Lung (tissue), 12 donors: ENCODE results near the gene LRRFIP2. TPM values are rescaled to one million over a fixed set of nuclear protein-coding genes. Genes with fewer than 3 reads are reported as not detected.

Experiments
- ATAC-seq: fragments of 200-7000 bp; cut with Tn5 transposase; one replicate; pipeline ENCODE4 v1.9.1; 2020; ENCODE audit warnings: moderate number of reproducible peaks; ENCODE audit not compliant: insufficient read depth, low FRiP score
- DNase-seq, 3 donors: peaks; one replicate each; pipeline ENCODE4 v3.0.0-alpha.2; 2013 to 2017
- H3K27ac ChIP-seq, 2 donors: one replicate each; pipeline ENCODE4 v1.5.1; 2013; ENCODE audit warnings: mild to moderate bottlenecking in 2 of 2, moderate library complexity in 2 of 2, control low read depth in 1 of 2, inconsistent platforms in 1 of 2, low read depth in 1 of 2, low read length in 1 of 2
- H3K27me3 ChIP-seq, 3 donors: one replicate each; pipeline ENCODE4 v1.5.1; 2013; ENCODE audit warnings: low read length in 2 of 3; ENCODE audit not compliant: control insufficient read depth in 3 of 3, insufficient read depth in 3 of 3
- H3K36me3 ChIP-seq, 4 donors: one replicate each; pipeline ENCODE4 v1.5.1; 2013; ENCODE audit warnings: low read length in 4 of 4, mild to moderate bottlenecking in 1 of 4, moderate library complexity in 1 of 4; ENCODE audit not compliant: control insufficient read depth in 4 of 4, insufficient read depth in 4 of 4
- H3K4me1 ChIP-seq, 5 donors: one replicate each; pipeline ENCODE4 v1.5.1; 2013; ENCODE audit warnings: low read length in 5 of 5, mild to moderate bottlenecking in 2 of 5, moderate library complexity in 1 of 5; ENCODE audit not compliant: control insufficient read depth in 5 of 5, insufficient read depth in 5 of 5
- H3K4me3 ChIP-seq: one replicate; pipeline ENCODE4 v1.5.1; 2013; ENCODE audit warnings: mild to moderate bottlenecking, control low read depth, moderate library complexity
- H3K9ac ChIP-seq, 2 donors: one replicate each; pipeline ENCODE4 v1.5.1; 2013; ENCODE audit warnings: low read length in 2 of 2, control low read depth in 1 of 2; ENCODE audit not compliant: insufficient read depth in 1 of 2
- H3K9me3 ChIP-seq, 4 donors: one replicate each; pipeline ENCODE4 v1.5.1; 2013; ENCODE audit warnings: low read length in 3 of 4, mild to moderate bottlenecking in 1 of 4, moderate library complexity in 1 of 4; ENCODE audit not compliant: control insufficient read depth in 4 of 4, insufficient read depth in 3 of 4
- WGBS, 2 donors: extraction: QIAGEN DNeasy Blood & Tissue Kit; methylation state at CpG; one replicate each; pipeline ENCODE4 v1.1.7; 2013; 5-methylcytosine and 5-hydroxymethylcytosine counted together
- polyA plus RNA-seq, 2 donors: library from polyadenylated mRNA; stranded (reverse); fragments of 200-250 nt; gene quantifications; one replicate each; pipeline ENCODE4 v1.2.1, GENCODE V29; 2013
- total RNA-seq, 2 donors: library from RNA; depleted of rRNA in 1 of 2; stranded (reverse); fragments of >200 nt in 1 of 2; gene quantifications; one replicate each; pipeline ENCODE4 v1.2.1, GENCODE V29; 2014 to 2021
- TF ChIP-seq, protein P1 (sequence below): IDR thresholded peaks from 2 replicates; pipeline ENCODE4 v1.5.1; 2012; ENCODE audit warnings: mild to moderate bottlenecking; ENCODE audit errors: control extremely low read depth, extremely low read depth
- donor health status: control.
- donor health status: control.
- donor health status: Bipolar disorder and iron deficiency.
- donor health status: healthy.
- donor health status: DM: yes; HTN: yes; CAD: no.

The LRRFIP2 gene
- total and polyA plus RNA-seq, 4 donors = 24.8 to 106 (median 44.6) TPM

DNA sequence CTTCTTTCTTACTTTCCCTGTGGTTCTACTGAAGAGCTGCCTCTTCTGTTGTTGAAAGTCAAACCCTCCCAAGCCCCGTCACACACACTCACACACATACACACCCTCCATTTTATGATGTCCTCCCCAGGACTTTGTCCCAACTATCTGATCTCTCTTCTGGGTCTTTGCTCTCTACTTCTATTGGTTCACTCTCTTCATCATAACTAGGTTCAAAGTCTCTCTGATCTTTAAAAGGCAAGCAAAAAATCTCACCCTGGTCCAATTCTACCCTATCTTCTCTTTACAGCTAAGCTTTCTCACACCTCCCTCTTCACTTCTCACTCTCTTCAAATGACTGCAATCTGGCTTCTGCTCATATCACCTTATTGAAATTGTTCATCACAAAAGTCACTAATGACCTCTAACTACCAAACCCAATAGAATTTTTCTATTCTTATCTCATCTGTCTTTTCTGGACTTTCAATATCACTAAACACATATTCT lies 34.8 kb downstream of the LRRFIP2 start:
- H3K4me3 ChIP-seq = no peak overlapping the region
- H3K36me3 ChIP-seq = peaks cover 4 to 20% (median 12%) of the 10 kb centered on the region in 4 donors
- peaks cover 4 to 16% (median 8%) of the 10 kb centered on the region in 5 donors for H3K4me1 ChIP-seq
- TF ChIP-seq, protein P1, sequence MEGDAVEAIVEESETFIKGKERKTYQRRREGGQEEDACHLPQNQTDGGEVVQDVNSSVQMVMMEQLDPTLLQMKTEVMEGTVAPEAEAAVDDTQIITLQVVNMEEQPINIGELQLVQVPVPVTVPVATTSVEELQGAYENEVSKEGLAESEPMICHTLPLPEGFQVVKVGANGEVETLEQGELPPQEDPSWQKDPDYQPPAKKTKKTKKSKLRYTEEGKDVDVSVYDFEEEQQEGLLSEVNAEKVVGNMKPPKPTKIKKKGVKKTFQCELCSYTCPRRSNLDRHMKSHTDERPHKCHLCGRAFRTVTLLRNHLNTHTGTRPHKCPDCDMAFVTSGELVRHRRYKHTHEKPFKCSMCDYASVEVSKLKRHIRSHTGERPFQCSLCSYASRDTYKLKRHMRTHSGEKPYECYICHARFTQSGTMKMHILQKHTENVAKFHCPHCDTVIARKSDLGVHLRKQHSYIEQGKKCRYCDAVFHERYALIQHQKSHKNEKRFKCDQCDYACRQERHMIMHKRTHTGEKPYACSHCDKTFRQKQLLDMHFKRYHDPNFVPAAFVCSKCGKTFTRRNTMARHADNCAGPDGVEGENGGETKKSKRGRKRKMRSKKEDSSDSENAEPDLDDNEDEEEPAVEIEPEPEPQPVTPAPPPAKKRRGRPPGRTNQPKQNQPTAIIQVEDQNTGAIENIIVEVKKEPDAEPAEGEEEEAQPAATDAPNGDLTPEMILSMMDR = no peak
- H3K27ac ChIP-seq = no peak overlapping the region
- WGBS, 2 donors = 89 to 100% methylated on average over 1 of the region's 1 CpG
- no peaks in the 10 kb centered on the region for H3K9me3 ChIP-seq
- no peak for ATAC-seq
- peak in 2 of 3 donors; percentile 41 to 56 for DNase-seq
- H3K27me3 ChIP-seq = no peaks in the 10 kb centered on the region
- H3K9ac ChIP-seq = no peak overlapping the region

DNA sequence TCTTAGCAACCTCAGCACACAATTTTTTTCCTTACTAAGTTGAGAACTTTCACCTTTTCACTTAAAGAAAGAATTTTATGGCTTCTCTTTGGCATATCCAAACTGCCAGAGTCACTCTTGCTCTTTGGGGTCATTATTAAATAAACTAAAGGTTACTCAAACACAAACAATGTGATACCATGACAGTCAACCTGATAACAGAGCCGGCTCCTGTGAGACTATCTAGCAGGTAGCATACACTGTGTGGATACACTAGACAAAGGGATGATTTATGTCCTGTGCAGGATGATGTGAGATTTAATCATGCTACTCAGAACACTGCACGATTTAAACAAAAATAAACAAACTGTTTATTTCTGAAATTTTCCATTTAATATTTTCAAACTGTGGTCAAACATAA lies 35.6 kb downstream of the LRRFIP2 start:
- ATAC-seq (no peak), DNase-seq (no peak)
- WGBS, 2 donors = 38 to 52% methylated on average over 2 of the region's 2 CpGs
- H3K4me3 ChIP-seq = no peak overlapping the region
- TF ChIP-seq, protein P1 = no peak
- H3K27ac ChIP-seq = no peak overlapping the region
- peaks cover 2 to 14% (median 6%) of the 10 kb centered on the region in 5 donors for H3K4me1 ChIP-seq
- no peaks in the 10 kb centered on the region for H3K9me3 ChIP-seq
- no peak overlapping the region for H3K9ac ChIP-seq
- no peaks in the 10 kb centered on the region for H3K27me3 ChIP-seq
- H3K36me3 ChIP-seq = peaks cover 4 to 20% (median 12%) of the 10 kb centered on the region in 4 donors

DNA sequence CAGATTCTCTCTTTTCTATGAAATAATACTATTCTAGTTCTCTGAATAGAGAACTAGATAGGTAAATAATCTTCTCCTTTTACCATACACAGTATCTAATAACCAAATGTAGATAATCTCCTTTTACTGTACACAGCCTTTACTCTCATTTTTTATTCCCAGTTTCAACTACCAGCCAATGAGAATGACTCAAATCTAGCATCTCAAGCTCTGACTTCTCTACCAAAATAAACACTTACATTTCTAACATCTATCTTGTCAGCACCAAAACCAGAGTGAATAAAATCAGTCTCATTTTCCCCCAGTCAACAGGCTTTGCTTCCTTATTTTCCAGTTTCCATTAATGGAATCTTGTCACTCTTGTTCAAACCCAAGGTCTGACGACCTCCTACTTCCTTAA lies 36.9 kb downstream of the LRRFIP2 start:
- Histone ChIP-seq H3K27me3 (no peaks in the 10 kb centered on the region), H3K36me3 (peaks cover 2 to 10% (median 5%) of the 10 kb centered on the region in 4 donors), H3K9me3 (no peaks in the 10 kb centered on the region), H3K4me3 (no peak overlapping the region), H3K9ac (no peak overlapping the region), H3K4me1 (peaks cover 1 to 14% (median 6%) of the 10 kb centered on the region in 5 donors), H3K27ac (no peak overlapping the region)
- ATAC-seq (no peak), DNase-seq (no peak)
- WGBS, 2 donors = 50 to 52% methylated on average over 1 of the region's 1 CpG
- TF ChIP-seq, protein P1 = no peak

DNA sequence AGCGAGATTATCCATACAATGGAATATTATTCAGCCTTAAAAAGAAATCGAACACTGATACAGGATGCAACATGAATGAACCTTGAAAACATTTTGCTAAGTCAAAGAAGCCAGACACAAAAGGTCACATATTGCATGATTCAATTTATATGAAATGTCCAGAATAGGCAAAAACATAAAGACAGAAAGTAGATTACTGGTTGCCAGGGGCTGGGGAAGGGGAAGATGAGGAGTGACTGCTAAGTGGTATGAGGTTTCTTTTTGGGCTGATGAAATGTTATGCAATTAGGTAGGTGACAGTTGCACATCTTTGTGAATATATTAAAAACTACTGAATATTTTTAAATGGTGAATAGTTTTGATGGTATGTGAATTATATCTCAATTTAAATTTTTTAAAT lies 38.3 kb downstream of the LRRFIP2 start:
- no peaks in the 10 kb centered on the region for H3K9me3 ChIP-seq
- no peaks in the 10 kb centered on the region for H3K27me3 ChIP-seq
- ATAC-seq (no peak), DNase-seq (no peak)
- no peaks in the 10 kb centered on the region for H3K36me3 ChIP-seq
- H3K4me3 ChIP-seq = no peak overlapping the region
- no peak overlapping the region for H3K9ac ChIP-seq
- TF ChIP-seq, protein P1 = no peak
- WGBS, 2 donors = 94 to 97% methylated on average over 2 of the region's 2 CpGs
- H3K4me1 ChIP-seq = peaks cover 0 to 22% (median 9%) of the 10 kb centered on the region in 5 donors
- no peak overlapping the region for H3K27ac ChIP-seq
